ENCODE results near the gene TENT5C.

DNA sequence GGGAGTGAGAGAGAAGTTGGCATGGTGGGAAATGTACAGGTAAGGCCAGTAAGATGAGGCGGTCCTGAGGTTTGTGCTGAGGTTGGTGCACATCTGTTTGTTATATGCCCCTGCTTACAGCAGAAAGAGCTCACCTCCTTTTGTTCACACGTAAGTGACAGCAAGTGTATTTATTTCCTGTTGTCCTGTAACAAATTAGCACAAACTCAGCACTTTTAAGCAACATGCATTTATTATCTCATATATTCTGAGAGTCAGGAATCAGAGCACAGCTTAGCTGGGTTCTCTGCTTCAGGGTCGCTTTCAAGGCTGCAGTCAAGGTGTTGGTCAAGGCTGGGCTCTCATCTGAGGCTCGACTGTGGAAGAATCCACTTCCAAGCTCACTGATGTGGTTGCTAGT lies 45.8 kb downstream of the TENT5C start:
- TF ChIP-seq ZNF263 (CRISPR knock-in tag; IDR thresholded peaks at IDR 0.05) = no peak
- TF ChIP-seq NFKB2 (CRISPR knock-in tag; IDR thresholded peaks at IDR 0.05; ENCODE audit: borderline replicate concordance) = no peak
- TF ChIP-seq ZKSCAN8 (CRISPR knock-in tag; IDR thresholded peaks at IDR 0.05; ENCODE audit: borderline replicate concordance) = no peak
- no peak for TF ChIP-seq KDM1A (CRISPR knock-in tag; IDR thresholded peaks at IDR 0.05)
- TF ChIP-seq NPAS2 (CRISPR knock-in tag; IDR thresholded peaks at IDR 0.05; ENCODE audit: borderline replicate concordance) = no peak
- no peak for TF ChIP-seq MAF1 (CRISPR knock-in tag; IDR thresholded peaks at IDR 0.05; ENCODE audit: borderline replicate concordance)
- no peak for TF ChIP-seq ZNF766 (CRISPR knock-in tag; IDR thresholded peaks at IDR 0.05; ENCODE audit: borderline replicate concordance)
- TF ChIP-seq, protein P1, sequence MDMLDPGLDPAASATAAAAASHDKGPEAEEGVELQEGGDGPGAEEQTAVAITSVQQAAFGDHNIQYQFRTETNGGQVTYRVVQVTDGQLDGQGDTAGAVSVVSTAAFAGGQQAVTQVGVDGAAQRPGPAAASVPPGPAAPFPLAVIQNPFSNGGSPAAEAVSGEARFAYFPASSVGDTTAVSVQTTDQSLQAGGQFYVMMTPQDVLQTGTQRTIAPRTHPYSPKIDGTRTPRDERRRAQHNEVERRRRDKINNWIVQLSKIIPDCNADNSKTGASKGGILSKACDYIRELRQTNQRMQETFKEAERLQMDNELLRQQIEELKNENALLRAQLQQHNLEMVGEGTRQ (IDR thresholded peaks at IDR 0.05; ENCODE audit: low read depth, low read length) = no peak
- TF ChIP-seq, protein P1 (CRISPR knock-in tag; IDR thresholded peaks at IDR 0.05; ENCODE audit: borderline replicate concordance) = no peak
- TF ChIP-seq CHD2 (IDR thresholded peaks at IDR 0.05; ENCODE audit: low read depth, low read length) = no peak
- TF ChIP-seq BCL3 (CRISPR knock-in tag; IDR thresholded peaks at IDR 0.05) = no peak
- TF ChIP-seq HNRNPUL1 (IDR thresholded peaks at IDR 0.05; ENCODE audit: low read depth, low read length) = no peak
- no peak for TF ChIP-seq THAP11 (CRISPR knock-in tag; IDR thresholded peaks at IDR 0.05)

All from HepG2 (cell line).